ENCODE measurements around the gene COL4A2.

COL4A2 gene

DNA sequence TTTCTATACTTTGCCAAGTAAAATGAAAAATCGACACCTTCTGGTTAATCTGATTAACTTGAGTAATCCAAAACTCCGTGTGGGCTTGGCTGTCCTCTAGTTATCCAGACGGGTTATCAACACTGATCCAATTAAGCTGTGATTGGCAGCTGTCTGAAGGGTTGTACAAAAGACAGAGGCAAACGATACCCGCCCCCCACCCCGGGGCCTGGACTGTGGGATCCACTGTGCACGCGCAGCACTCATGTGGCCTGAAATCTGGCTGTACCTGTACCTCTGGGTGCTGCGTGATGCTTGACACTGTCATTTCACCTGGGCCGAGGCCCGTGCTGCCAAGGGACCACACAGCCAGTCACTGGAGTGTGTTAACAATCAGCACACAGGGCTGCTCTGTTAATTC lies 53.5 kb downstream of the COL4A2 start:
- DNase-seq: no peak

GRCh38 chr13:110361365-110361911 lies 54.4 kb downstream of the COL4A2 start:
- DNase-seq: no peak

GRCh38 chr13:110363010-110363409 lies 55.9 kb downstream of the COL4A2 start:
- DNase-seq: no peak

DNA sequence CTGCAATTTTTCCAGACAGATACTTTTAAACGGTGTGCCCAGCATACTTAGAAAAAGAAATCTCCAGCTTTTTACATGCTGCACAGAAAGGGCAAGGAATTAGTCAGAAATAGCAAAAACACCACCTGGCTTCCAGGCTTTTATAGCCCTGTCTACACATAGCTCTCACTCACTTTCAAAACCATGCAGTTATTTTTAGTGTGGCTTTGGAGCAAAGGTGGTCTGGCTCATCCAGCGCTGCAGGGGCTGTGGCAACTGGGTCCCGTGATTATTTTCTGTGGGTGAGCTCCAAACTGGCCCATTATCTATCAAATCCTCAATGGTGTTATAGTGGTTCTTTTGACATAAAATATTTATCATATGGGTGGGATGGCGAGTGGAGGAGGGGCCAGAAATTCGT lies 57.0 kb downstream of the COL4A2 start:
- no peak for DNase-seq

DNA sequence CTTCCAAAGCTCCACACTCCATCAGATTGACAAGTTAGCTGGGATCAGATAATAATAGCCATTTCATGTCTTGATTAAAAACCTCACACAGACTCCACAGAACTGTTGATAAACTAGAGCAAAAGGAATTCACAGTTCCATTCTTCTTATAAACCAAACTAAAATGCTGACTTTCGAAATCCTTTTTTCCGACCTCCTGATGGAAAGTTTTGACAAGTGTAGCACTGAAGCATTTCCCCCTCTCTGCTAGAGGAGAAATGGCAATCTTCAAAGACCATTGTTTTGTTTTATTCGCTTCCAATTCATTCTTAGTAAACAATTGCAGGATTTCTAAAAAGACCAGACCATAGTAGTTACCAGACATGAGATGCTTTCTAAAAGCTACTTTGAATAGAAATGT lies 58.8 kb downstream of the COL4A2 start:
- DNase-seq: no peak

- no peak for DNase-seq
These were observed 59.6 kb downstream of the COL4A2 start for GRCh38 chr13:110366733-110367132.

- no peak for DNase-seq
These were observed 60.5 kb downstream of the COL4A2 start for GRCh38 chr13:110367620-110368019.

DNA sequence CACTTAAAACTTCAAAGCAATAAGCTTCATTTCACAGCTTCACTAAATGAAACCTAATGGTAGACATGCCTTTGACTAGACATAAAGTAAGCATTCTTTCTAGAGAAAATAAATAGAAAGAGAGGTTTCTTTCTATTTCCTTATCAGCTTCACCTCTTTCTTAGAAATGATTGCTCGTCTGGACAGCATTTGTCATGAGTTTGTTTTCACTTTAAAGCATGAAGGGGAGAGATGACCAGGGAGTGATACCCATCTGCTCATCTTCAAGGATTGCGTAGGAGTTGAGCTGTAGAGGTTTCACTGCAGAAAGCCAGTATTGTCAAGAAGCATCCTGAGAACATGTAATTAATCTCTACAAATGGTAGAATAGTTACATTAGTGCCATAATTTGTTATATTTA lies 61.3 kb downstream of the COL4A2 start:
- DNase-seq: no peak

- no peak for DNase-seq
These were observed 62.3 kb downstream of the COL4A2 start for GRCh38 chr13:110369400-110369799.

DNA sequence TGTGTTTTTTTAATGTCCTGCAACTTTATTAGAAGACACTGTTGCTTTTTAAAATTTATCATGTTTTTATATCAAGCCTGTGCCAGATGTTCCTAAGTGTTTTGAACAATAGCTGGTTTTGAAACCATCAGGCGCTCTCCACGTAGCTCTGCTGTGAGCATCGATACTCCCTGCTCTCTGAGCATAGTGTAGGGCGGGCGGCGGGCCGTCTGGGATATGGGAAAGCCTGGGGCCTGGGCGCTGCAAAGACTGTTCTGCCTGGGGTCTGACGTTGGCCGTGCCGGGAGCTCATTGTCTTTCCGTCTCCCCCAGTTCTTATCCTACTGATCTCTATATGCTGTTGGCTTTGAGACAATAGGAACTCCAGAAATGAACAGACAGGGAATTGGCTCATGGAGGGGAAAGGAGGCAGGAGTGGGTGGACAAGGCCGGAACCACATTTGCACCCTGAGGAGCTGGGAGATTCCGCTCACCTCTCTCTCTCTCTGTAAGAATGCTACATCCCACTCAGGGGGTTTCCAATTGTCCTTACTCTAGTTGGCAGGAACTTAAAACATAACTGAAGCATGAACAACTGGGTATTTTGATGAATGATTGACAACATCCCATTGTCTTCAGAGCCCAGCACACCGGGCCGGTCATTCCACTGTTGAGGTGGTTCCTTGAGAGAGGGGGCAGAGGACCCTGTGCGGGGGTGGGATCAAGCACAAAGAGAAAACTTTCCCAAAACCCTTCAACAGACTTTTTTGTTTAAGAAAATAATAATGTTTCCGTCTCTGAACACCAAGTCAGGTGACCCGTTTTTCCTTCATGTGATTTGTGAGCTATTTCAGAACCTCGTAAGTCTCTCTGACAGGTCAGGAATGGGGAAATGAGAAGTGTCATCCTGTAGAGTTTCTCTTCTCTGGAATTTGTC lies 64.7 kb downstream of the COL4A2 start:
- DNase-seq: no peak

- no peak for DNase-seq
These were observed 65.6 kb downstream of the COL4A2 start for GRCh38 chr13:110372676-110373075.

GRCh38 chr13:110373617-110374016 lies 66.5 kb downstream of the COL4A2 start:
- no peak for DNase-seq

DNA sequence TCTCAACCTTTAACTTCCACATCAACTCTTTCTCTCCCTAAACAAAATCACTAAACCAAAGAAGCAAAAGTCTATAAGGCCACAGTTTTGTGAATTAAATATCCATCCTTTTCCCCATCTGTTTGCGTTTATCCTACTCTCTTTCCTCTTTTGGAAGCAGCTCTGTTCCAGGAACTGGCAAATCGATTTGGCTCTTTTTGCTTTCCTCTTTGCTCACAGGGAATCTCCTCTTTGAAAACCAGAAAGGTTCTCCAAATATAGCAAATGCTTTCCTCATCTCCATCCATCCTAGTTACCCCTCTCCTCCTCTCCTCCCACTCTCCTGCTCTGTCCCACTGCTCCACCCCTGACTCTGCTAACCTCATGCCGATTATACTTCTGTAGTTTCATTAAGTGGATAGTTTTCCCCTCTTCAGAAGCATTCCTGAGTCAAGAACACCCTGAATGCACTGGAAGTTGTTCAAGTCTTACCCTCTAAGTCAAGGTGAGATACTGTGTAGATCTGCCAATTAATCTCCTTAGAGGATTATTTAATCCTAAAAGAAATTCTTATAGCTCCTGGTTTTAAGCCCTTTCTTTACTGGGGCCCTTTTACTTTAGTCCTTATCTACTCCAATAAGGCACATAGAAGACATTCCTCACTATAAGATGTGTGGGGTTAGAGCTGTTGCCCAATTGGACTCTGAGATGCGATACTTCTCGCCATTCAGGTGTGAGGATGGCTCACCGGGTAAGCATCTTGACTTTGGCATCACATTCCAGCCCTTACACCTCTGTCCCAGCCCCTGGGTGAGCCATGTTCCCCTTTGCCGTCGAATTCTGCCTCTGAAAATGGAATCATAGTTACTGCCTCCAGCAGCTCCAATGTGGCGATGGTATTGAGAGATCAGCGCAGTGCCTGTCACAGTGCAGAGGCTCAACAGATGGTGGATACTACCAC lies 67.6 kb downstream of the COL4A2 start:
- DNase-seq: no peak

DNA sequence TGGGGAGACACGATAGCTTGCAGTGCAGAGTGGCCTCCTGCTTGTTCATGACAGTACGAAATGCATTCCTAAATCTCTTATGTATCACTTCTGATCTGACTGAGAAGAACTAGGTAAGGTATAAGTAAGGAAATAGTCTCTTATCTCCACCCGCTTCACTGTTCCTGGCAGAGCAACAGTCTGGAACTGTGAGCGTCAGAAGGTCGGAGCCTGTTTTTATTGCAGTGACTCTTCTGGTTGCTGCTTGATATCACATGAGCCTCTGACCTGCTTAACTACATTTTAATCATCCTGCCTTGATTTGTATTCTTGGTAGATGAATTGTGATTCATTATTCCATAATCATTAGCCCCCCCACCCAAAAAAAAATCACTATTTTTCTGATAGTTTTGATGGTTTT lies 69.0 kb downstream of the COL4A2 start:
- DNase-seq: no peak

GRCh38 chr13:110377178-110377825 lies 70.2 kb downstream of the COL4A2 start:
- DNase-seq: no peak

DNA sequence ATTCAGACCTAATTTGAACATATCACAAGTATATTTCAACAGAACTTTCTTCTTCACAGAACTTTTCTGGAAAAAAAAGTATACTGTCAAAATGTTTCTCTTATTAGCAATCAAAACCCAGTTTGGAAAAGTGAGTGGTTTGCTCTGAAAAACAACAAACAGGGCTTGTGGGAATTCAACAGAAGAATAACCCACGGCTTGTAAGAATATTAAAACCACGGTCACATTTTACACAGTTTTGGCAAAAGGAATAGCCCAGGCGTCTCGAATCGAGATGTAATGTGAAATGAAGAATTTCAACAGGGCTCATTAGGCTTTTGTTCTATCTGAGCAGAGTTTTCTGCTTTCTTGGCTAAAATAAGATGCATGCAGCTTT lies 70.7 kb downstream of the COL4A2 start:
- DNase-seq: no peak

DNA sequence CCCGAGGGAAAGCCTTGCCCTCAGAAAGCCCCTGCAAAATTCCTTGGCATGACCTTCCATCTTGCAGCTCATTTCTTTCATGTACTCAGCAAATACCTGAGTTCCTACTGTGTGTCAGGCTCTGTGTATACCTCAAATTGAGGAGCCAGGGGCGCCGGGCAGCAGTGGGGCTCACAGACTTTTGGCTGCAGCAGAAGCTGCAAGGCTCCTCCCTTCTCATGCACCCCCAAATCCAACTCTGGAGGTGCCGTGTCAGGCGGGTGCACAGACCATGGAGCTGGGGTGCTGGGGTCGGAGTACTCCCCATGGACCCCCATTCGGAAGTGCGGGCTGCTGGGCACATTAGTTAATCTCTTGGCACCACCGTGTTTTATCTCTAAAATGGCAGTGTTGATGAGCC lies 72.3 kb downstream of the COL4A2 start:
- DNase-seq: no peak

GRCh38 chr13:110379905-110380341 lies 72.8 kb downstream of the COL4A2 start:
- no peak for DNase-seq

DNA sequence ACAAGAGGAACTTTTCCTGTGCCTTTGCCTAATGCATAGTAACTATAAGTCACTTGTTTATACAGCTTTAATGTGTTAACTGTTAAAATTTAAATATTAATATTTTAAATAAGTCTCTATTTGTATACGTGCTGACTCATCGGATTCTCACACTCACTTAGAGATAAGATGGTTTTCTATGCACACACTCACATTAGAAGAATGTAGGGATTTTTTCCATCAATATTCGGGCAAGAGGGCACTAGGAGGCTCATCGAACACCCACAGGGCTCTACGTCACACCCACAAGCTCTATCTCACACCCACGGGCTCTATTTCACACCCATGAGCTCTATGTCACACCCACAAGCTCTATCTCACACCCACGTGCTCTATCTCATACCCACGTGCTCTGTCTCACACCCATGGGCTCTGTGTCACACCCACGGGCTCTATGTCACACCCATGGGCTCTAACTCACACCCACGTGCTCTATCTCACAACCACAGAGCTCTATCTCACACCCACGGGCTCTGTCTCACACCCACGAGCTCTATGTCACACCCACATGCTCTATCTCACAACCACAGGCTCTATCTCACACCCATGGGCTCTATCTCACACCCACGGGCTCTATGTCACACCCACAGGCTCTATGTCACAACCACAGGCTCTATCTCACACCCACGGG lies 73.4 kb downstream of the COL4A2 start:
- DNase-seq: no peak

DNA sequence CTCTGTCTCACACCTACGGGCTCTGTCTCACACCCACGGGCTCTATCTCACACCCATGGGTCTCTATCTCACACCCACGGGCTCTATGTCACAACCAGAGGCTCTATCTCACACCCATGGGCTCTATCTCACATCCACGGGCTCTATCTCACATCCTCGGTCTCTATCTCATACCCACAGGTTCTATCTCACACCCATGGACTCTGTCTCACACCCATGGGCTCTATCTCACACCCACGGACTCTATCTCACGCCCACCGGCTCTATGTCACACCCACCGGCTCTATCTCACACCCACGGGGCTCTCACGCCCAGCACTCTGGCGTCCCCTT lies 73.9 kb downstream of the COL4A2 start:
- no peak for DNase-seq

- DNase-seq: no peak
These were observed 75.1 kb downstream of the COL4A2 start for GRCh38 chr13:110382229-110382628.

DNA sequence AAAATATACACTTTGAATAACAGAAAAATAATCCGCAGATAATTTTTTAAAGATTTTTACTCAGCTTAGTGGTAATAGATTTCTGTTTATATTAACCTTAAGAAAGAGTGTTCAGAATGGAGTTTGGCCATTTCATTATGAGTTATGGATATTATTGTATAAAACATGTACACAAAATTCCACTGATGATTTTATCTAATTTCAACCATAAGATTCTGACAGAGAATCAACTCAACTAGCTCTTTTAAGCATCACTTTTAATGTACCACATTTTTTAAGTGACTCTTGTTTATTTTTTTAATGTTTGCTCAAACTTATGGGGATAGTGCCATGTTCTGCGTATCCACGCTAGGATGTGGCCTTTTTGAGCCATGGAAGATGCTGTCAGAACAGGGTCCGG lies 75.7 kb downstream of the COL4A2 start:
- DNase-seq: no peak
